K562 (cell line): ENCODE measurements around the gene RNF138. TPM values are rescaled to one million over a fixed set of nuclear protein-coding genes. Genes with fewer than 3 reads are reported as not detected.

Source experiments
- AFF1 ChIP-seq, 2 experiments: fragments of 450-650 bp; IDR thresholded peaks; 2 replicates each; pipeline ENCODE4 v1.6.1; 2018; ENCODE audit warnings: mild to moderate bottlenecking in 2 of 2, low read depth in 1 of 2; ENCODE audit not compliant: partially characterized antibody in 2 of 2
- AFF4 ChIP-seq: sonication (generic); formaldehyde crosslinking; IDR thresholded peaks from 2 replicates; pipeline ENCODE4 v1.8.0; 2023; ENCODE audit warnings: mild to moderate bottlenecking, missing genetic modification reagents
- BHLHE40 ChIP-seq: IDR thresholded peaks from 2 replicates; pipeline ENCODE4 v1.6.1; 2011; ENCODE audit warnings: low read length, improper control_type of control experiment
- CXXC5 ChIP-seq: fragments of 250-450 bp; sonication (Bioruptor Pico); IDR thresholded peaks from 2 replicates; pipeline ENCODE4 v1.8.0; 2022; ENCODE audit warnings: inconsistent platforms, mild to moderate bottlenecking, moderate library complexity
- HMGN3 ChIP-seq: IDR thresholded peaks from 2 replicates; pipeline ENCODE4 v1.6.1; 2011; ENCODE audit warnings: borderline replicate concordance, low read depth, mild to moderate bottlenecking, mixed read lengths, low read length; ENCODE audit not compliant: insufficient read length; ENCODE audit errors: extremely low read depth
- JUND ChIP-seq, 2 experiments: IDR thresholded peaks; 2 replicates in 1 of 2; 3 replicates in 1 of 2; pipeline ENCODE4 v1.6.1; 2011; ENCODE audit warnings: borderline replicate concordance in 2 of 2, low read depth in 2 of 2, low read length in 2 of 2, improper control_type of control experiment in 1 of 2, missing biosample characterization in 1 of 2, missing genetic modification characterization in 1 of 2, missing genetic modification reagents in 1 of 2
- MXD1 ChIP-seq: fragments of 250-450 bp; sonication (Bioruptor Pico); IDR thresholded peaks from 2 replicates; pipeline ENCODE4 v1.8.0; 2021; ENCODE audit warnings: borderline replicate concordance, mild to moderate bottlenecking, moderate library complexity; ENCODE audit not compliant: poor library complexity, severe bottlenecking
- NFATC3 ChIP-seq: fragments of 450-650 bp; IDR thresholded peaks from 2 replicates; pipeline ENCODE4 v1.6.1; 2017; ENCODE audit warnings: mild to moderate bottlenecking
- RCOR1 ChIP-seq, 2 experiments: IDR thresholded peaks; 2 replicates each; pipeline ENCODE4 v1.6.1; 2012; ENCODE audit warnings: low read depth in 2 of 2, low read length in 2 of 2, borderline replicate concordance in 1 of 2, improper control_type of control experiment in 1 of 2
- ZNF143 ChIP-seq: sonication (generic); formaldehyde crosslinking; IDR thresholded peaks from 2 replicates; pipeline ENCODE4 v1.9.0; 2022; ENCODE audit warnings: mild to moderate bottlenecking, missing genetic modification reagents
- ZNF3 ChIP-seq: fragments of 250-450 bp; sonication (Bioruptor Pico); IDR thresholded peaks from 2 replicates; pipeline ENCODE4 v1.5.0; 2021; ENCODE audit warnings: mild to moderate bottlenecking, moderate library complexity
- polyA plus RNA-seq, 8 experiments: library from polyadenylated mRNA; depleted of rRNA in 4 of 8; stranded (reverse) in 5 of 8; unstranded in 3 of 8; fragments of >200 nt; fragmentation: Nextera tagmentation in 2 of 8; fragmentation: Illumina TruSeq in 1 of 8; extraction: Ambion mirVana in 2 of 8; extraction: Trizol in 1 of 8; gene quantifications; 2 replicates each; pipeline versions ENCODE4 v1.2.1 to v1.2.3, GENCODE V29; 2011 to 2014; ENCODE audit warnings: inconsistent platforms in 1 of 8, missing spikeins in 1 of 8
- total RNA-seq, 7 experiments: library from RNA; depleted of rRNA in 6 of 7; stranded (reverse); fragments of >200 nt in 6 of 7; fragmentation: Illumina TruSeq in 2 of 7; extraction: Trizol in 2 of 7; gene quantifications; 2 replicates each; pipeline versions ENCODE4 v1.2.1 to v1.2.3, GENCODE V29; 2011 to 2021; ENCODE audit warnings: low replicate concordance in 1 of 7
- TF ChIP-seq, protein P1 (sequence below): fragments of 250-450 bp; sonication (Bioruptor Pico); IDR thresholded peaks from 2 replicates; pipeline ENCODE4 v1.8.0; 2022; ENCODE audit warnings: moderate library complexity, mild to moderate bottlenecking, inconsistent platforms
- TF ChIP-seq, protein P2 (sequence below), 2 experiments: fragments of 450-650 bp; conservative IDR thresholded peaks; 2 replicates each; pipeline ENCODE4 v1.6.1; 2017; ENCODE audit warnings: mild to moderate bottlenecking in 2 of 2, moderate library complexity in 2 of 2

RNF138 gene
- total and polyA plus RNA-seq, 9 of the 15 experiments (the other 6 are each of a cell fraction or from before 2014, with no cell fraction given): 47.6 to 100 (median 62.5) TPM

GRCh38 chr18:32092422-32093101, 888 bp downstream of the RNF138 start (continued):
- TF ChIP-seq HMGN3: peak; percentile 75
- no peak for TF ChIP-seq ZNF143 (CRISPR knock-in tag)
- TF ChIP-seq AFF1 (IDR thresholded peaks at IDR 0.05; ENCODE audit: low read depth in 1 of 2, partially characterized antibody in 2 of 2): peak in 1 of 2 experiments; percentile 55
- peak; percentile 89 for TF ChIP-seq BHLHE40
- peak; percentile 14; the same call in 1 of the 2 replicates for TF ChIP-seq JUND (IDR thresholded peaks at IDR 0.05; ENCODE audit: borderline replicate concordance, low read depth, low read length)
- no peak; the same call in 2 of the 3 replicates for TF ChIP-seq JUND (tag; IDR thresholded peaks at IDR 0.05; ENCODE audit: borderline replicate concordance, low read depth, low read length)
- 0 out of 4 replicates have a peak, but pooled peaks of 1 of the 2 experiments have one; percentile 11 for TF ChIP-seq RCOR1 (IDR thresholded peaks at IDR 0.05; ENCODE audit: borderline replicate concordance in 1 of 2, low read depth in 2 of 2, low read length in 2 of 2)
- TF ChIP-seq, protein P1, sequence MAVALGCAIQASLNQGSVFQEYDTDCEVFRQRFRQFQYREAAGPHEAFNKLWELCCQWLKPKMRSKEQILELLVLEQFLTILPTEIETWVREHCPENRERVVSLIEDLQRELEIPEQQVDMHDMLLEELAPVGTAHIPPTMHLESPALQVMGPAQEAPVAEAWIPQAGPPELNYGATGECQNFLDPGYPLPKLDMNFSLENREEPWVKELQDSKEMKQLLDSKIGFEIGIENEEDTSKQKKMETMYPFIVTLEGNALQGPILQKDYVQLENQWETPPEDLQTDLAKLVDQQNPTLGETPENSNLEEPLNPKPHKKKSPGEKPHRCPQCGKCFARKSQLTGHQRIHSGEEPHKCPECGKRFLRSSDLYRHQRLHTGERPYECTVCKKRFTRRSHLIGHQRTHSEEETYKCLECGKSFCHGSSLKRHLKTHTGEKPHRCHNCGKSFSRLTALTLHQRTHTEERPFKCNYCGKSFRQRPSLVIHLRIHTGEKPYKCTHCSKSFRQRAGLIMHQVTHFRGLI (CRISPR knock-in tag): 0 out of 2 replicates have a peak, but pooled peaks have one; percentile 14
- TF ChIP-seq AFF4 (CRISPR knock-in tag): 0 out of 2 replicates have a peak, but pooled peaks have one; percentile 9
- TF ChIP-seq CXXC5 (CRISPR knock-in tag): peak; percentile 50
- TF ChIP-seq, protein P2, sequence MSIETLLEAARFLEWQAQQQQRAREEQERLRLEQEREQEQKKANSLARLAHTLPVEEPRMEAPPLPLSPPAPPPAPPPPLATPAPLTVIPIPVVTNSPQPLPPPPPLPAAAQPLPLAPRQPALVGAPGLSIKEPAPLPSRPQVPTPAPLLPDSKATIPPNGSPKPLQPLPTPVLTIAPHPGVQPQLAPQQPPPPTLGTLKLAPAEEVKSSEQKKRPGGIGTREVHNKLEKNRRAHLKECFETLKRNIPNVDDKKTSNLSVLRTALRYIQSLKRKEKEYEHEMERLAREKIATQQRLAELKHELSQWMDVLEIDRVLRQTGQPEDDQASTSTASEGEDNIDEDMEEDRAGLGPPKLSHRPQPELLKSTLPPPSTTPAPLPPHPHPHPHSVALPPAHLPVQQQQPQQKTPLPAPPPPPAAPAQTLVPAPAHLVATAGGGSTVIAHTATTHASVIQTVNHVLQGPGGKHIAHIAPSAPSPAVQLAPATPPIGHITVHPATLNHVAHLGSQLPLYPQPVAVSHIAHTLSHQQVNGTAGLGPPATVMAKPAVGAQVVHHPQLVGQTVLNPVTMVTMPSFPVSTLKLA (conservative IDR thresholded peaks at IDR 0.05): peak; percentile 81 to 86
- TF ChIP-seq NFATC3: no peak
- no peak for TF ChIP-seq ZNF3
- peak; percentile 13 for TF ChIP-seq MXD1 (CRISPR knock-in tag)
